ENCODE data around the gene LPP. TPM values are rescaled to one million over a fixed set of nuclear protein-coding genes. Genes with fewer than 3 reads are reported as not detected.

Gene LPP
- total and polyA plus RNA-seq, 2 of the 13 experiments (the other 11 are each of a cell fraction or from before 2014, with no cell fraction given) = 19.2 to 29.9 TPM

- TF ChIP-seq, protein P1, sequence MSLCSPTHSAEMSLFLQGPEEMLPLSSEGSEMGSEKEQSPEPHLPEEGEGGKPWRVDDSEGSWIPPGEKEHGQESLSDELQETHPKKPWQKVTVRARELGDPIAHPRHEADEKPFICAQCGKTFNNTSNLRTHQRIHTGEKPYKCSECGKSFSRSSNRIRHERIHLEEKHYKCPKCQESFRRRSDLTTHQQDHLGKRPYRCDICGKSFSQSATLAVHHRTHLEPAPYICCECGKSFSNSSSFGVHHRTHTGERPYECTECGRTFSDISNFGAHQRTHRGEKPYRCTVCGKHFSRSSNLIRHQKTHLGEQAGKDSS (CRISPR knock-in tag; IDR thresholded peaks at IDR 0.05; ENCODE audit: borderline replicate concordance, low read depth) = peak; percentile 54; the same call in 1 of the 2 replicates
- TF ChIP-seq TSC22D2 (CRISPR knock-in tag; IDR thresholded peaks at IDR 0.05; ENCODE audit: borderline replicate concordance) (no peak), MIER2 (CRISPR knock-in tag; IDR thresholded peaks at IDR 0.05) (no peak), HNRNPL (IDR thresholded peaks at IDR 0.05; ENCODE audit: low read depth, low read length) (peak; percentile 75; the same call in 1 of the 2 replicates), SRSF9 (IDR thresholded peaks at IDR 0.05; ENCODE audit: borderline replicate concordance, insufficient read depth, low read depth, low read length, poor library complexity, severe bottlenecking) (no peak), SP2 (CRISPR knock-in tag; IDR thresholded peaks at IDR 0.05) (no peak), ZNF501 (CRISPR knock-in tag; IDR thresholded peaks at IDR 0.05) (peak; percentile 2; the same call in 1 of the 2 replicates), ZNF556 (CRISPR knock-in tag; IDR thresholded peaks at IDR 0.05; ENCODE audit: borderline replicate concordance) (0 out of 2 replicates have a peak, but pooled peaks have one; percentile 53), FOXA3 (CRISPR knock-in tag; IDR thresholded peaks at IDR 0.05) (no peak), BRCA1 (CRISPR knock-in tag; IDR thresholded peaks at IDR 0.05) (0 out of 2 replicates have a peak, but pooled peaks have one; percentile 63), MAX (IDR thresholded peaks at IDR 0.05) (peak; percentile 75), ZMYM3 (CRISPR knock-in tag; IDR thresholded peaks at IDR 0.05) (peak; percentile 50; the same call in 1 of the 2 replicates), EHMT2 (IDR thresholded peaks at IDR 0.05; ENCODE audit: borderline replicate concordance, low read depth, low read length) (no peak), TBP (CRISPR knock-in tag; IDR thresholded peaks at IDR 0.05) (no peak), ZNF253 (CRISPR knock-in tag; IDR thresholded peaks at IDR 0.05; ENCODE audit: borderline replicate concordance) (no peak), ZBTB33 (CRISPR knock-in tag; IDR thresholded peaks at IDR 0.05) (peak; percentile 13; the same call in 1 of the 2 replicates)
- TF ChIP-seq, protein P2, sequence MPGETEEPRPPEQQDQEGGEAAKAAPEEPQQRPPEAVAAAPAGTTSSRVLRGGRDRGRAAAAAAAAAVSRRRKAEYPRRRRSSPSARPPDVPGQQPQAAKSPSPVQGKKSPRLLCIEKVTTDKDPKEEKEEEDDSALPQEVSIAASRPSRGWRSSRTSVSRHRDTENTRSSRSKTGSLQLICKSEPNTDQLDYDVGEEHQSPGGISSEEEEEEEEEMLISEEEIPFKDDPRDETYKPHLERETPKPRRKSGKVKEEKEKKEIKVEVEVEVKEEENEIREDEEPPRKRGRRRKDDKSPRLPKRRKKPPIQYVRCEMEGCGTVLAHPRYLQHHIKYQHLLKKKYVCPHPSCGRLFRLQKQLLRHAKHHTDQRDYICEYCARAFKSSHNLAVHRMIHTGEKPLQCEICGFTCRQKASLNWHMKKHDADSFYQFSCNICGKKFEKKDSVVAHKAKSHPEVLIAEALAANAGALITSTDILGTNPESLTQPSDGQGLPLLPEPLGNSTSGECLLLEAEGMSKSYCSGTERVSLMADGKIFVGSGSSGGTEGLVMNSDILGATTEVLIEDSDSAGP (CRISPR knock-in tag; IDR thresholded peaks at IDR 0.05; ENCODE audit: borderline replicate concordance) = no peak
These were observed 432 bp upstream of the LPP start (continued) for GRCh38 chr3:188153437-188154013.
